Fibroblast of mammary gland (primary cell): Measurements from ENCODE around the gene ZC3HAV1.
"Not testable (repeated sequence)": the region's sequence is repeated elsewhere in the genome, so short reads cannot be mapped to it uniquely, and the experiment has no call there.

Experiments
- DNase-seq: peaks from one replicate; pipeline ENCODE4 v3.0.0-alpha.2; 2010; ENCODE audit warnings: low read depth
- H3K4me3 ChIP-seq: 2 replicates; pipeline ENCODE4 v1.5.1; 2011; ENCODE audit warnings: low read depth, mild to moderate bottlenecking, low read length, moderate library complexity; ENCODE audit not compliant: control insufficient read depth
- CTCF ChIP-seq: conservative IDR thresholded peaks from 2 replicates; pipeline ENCODE4 v1.5.1; 2011; ENCODE audit warnings: low read depth, low read length, inconsistent platforms; ENCODE audit not compliant: control insufficient read depth, insufficient read depth

ZC3HAV1 gene

GRCh38 chr7:139099172-139099947 lies 10.2 kb downstream of the ZC3HAV1 start:
- no peak for TF ChIP-seq CTCF
- H3K4me3 ChIP-seq: no peak overlapping the region
- peak; percentile 53 for DNase-seq

DNA sequence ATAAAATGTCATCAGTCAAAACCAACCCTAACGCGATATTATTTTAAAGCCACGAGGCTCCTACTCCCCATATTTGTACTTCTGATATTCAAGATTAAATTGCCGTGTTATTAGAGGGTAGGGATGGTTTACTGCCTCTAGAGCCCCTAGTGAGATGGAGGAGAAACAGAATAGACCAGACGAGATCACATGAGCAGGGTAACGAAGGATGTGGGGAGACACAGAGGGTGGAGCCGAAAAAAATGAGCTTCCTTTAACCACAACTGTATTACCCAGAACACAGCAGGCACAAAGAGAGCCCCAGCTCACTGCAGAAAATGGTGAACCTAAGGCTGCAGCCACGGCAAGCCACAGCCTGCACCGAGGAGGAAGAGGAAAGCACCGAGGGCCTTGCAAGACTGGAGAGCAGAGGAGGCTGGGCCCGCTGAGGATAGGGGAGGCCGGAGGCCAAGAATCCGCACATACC lies 14.3 kb downstream of the ZC3HAV1 start:
- no peak overlapping the region for H3K4me3 ChIP-seq
- TF ChIP-seq CTCF: no peak
- no peak for DNase-seq

DNA sequence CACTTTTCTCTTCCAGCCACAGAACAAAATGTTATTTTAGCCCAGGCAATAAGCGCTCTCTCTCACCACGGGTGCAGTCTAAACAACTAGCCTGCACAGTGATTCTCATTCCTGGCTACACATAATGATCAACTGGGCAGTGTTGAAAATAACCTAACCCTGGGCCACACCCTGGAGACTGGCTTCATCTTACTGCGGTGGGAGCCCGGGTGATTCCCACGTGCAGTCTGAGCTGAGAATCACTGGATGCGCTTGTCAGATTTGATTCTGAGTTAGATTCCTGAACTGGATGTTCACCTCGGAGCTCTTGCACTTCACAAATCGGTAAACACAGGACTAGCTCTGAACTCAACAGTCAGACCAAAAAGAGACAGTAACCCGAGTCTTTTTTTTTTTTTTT lies 14.9 kb downstream of the ZC3HAV1 start:
- no peak for TF ChIP-seq CTCF
- H3K4me3 ChIP-seq: no peak overlapping the region
- peak; percentile 50 for DNase-seq

DNA sequence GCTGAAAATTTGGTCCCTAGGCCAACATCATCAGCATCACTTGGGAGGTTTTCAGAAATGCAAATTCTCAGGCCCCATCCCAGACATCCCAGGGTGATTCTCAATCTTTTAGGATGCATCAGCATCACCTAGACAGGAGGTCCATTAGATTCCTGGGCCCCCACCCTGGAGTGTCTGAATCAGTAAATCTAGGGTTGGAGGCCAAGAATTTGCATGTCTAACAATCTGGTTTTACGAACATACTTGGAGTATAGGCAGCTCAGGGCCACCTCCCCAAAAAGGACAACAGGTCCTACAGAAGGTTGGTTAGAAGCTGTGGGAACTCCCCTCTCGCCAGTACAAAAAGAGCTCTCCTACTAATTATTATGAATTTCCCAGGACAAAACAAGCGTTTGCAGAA lies 15.5 kb downstream of the ZC3HAV1 start:
- no peak for DNase-seq
- no peak overlapping the region for H3K4me3 ChIP-seq
- TF ChIP-seq CTCF: no peak

GRCh38 chr7:139093512-139093911 lies 16.0 kb downstream of the ZC3HAV1 start:
- DNase-seq, H3K4me3 ChIP-seq: not testable (repeated sequence)

GRCh38 chr7:139092090-139092796 lies 17.3 kb downstream of the ZC3HAV1 start:
- no peak overlapping the region for H3K4me3 ChIP-seq
- TF ChIP-seq CTCF: no peak
- DNase-seq: no peak

GRCh38 chr7:139091677-139091996 lies 17.9 kb downstream of the ZC3HAV1 start:
- H3K4me3 ChIP-seq: no peak overlapping the region
- no peak for TF ChIP-seq CTCF
- no peak for DNase-seq
